HepG2 (cell line): ENCODE data around the gene FLAD1. TPM values are rescaled to one million over a fixed set of nuclear protein-coding genes. Genes with fewer than 3 reads are reported as not detected.
A peak's percentile ranks its signal among the peaks of the same experiment; 100 is the strongest.

Experiments
- BORCS8-MEF2B ChIP-seq: sonication (generic); formaldehyde crosslinking; IDR thresholded peaks from 2 replicates; pipeline ENCODE4 v1.8.0; 2022; ENCODE audit warnings: mild to moderate bottlenecking, missing genetic modification reagents
- DR1 ChIP-seq: sonication (generic); formaldehyde crosslinking; IDR thresholded peaks from 2 replicates; pipeline ENCODE4 v1.8.0; 2021; ENCODE audit warnings: mild to moderate bottlenecking, missing genetic modification reagents, inconsistent platforms
- GPN1 ChIP-seq: sonication (generic); formaldehyde crosslinking; IDR thresholded peaks from 2 replicates; pipeline ENCODE4 v1.5.1; 2020; ENCODE audit warnings: missing genetic modification reagents, borderline replicate concordance
- KMT2A ChIP-seq: sonication (generic); formaldehyde crosslinking; IDR thresholded peaks from 2 replicates; pipeline ENCODE4 v1.4.0; 2020; ENCODE audit warnings: missing genetic modification reagents
- MXD4 ChIP-seq: IDR thresholded peaks from 2 replicates; pipeline ENCODE4 v1.6.1; 2016; ENCODE audit warnings: mild to moderate bottlenecking, missing biosample characterization, missing genetic modification reagents
- NFIC ChIP-seq: IDR thresholded peaks from 2 replicates; pipeline ENCODE4 v1.6.1; 2012; ENCODE audit warnings: mild to moderate bottlenecking, low read length, inconsistent platforms
- SRSF1 ChIP-seq: fragments of 200-400 bp; formaldehyde crosslinking; optimal IDR thresholded peaks from 2 replicates; pipeline ENCODE3; 2017; ENCODE audit warnings: mild to moderate bottlenecking, low read depth, low read length, moderate library complexity
- ZFP37 ChIP-seq: sonication (generic); formaldehyde crosslinking; IDR thresholded peaks from 2 replicates; pipeline ENCODE4 v1.4.0; 2020; ENCODE audit warnings: missing genetic modification reagents, borderline replicate concordance
- ZNF382 ChIP-seq: sonication (generic); formaldehyde crosslinking; IDR thresholded peaks from 2 replicates; pipeline ENCODE4 v1.5.0; 2020; ENCODE audit warnings: missing genetic modification reagents, mild to moderate bottlenecking, borderline replicate concordance
- ZNF430 ChIP-seq: sonication (generic); formaldehyde crosslinking; IDR thresholded peaks from 2 replicates; pipeline ENCODE4 v1.9.0; 2021; ENCODE audit warnings: mild to moderate bottlenecking, missing genetic modification reagents
- polyA plus RNA-seq, 8 experiments: library from polyadenylated mRNA; depleted of rRNA in 3 of 8; stranded (reverse) in 7 of 8; unstranded in 1 of 8; fragments of >200 nt; fragmentation: Illumina TruSeq in 4 of 8; extraction: Trizol in 4 of 8; gene quantifications; 2 replicates each; pipeline versions ENCODE4 v1.2.1 to v1.2.3, GENCODE V29; 2011 to 2016; ENCODE audit warnings: low read depth in 4 of 8, missing spikeins in 1 of 8, mixed read lengths in 1 of 8; ENCODE audit not compliant: insufficient read depth in 1 of 8
- total RNA-seq, 5 experiments: library from RNA; depleted of rRNA; stranded (reverse); fragments of >200 nt; fragmentation: Illumina TruSeq; extraction: Trizol; gene quantifications; 2 replicates each; pipeline ENCODE4 v1.2.3, GENCODE V29; 2016; ENCODE audit warnings: low read depth in 1 of 5
- TF ChIP-seq, protein P1 (sequence below): sonication (generic); formaldehyde crosslinking; IDR thresholded peaks from 2 replicates; pipeline ENCODE4 v1.4.0; 2020; ENCODE audit warnings: missing genetic modification reagents, borderline replicate concordance
- TF ChIP-seq, protein P2 (sequence below): sonication (generic); formaldehyde crosslinking; IDR thresholded peaks from 2 replicates; pipeline ENCODE4 v1.4.0; 2020; ENCODE audit warnings: missing genetic modification reagents
- TF ChIP-seq, protein P3 (sequence below): sonication (generic); formaldehyde crosslinking; IDR thresholded peaks from 2 replicates; pipeline ENCODE4 v1.4.0; 2020; ENCODE audit warnings: missing genetic modification reagents

Gene FLAD1
- total and polyA plus RNA-seq, 2 of the 13 experiments (the other 11 are each of a cell fraction or from before 2014, with no cell fraction given), result 25.9 to 32.8 TPM

DNA sequence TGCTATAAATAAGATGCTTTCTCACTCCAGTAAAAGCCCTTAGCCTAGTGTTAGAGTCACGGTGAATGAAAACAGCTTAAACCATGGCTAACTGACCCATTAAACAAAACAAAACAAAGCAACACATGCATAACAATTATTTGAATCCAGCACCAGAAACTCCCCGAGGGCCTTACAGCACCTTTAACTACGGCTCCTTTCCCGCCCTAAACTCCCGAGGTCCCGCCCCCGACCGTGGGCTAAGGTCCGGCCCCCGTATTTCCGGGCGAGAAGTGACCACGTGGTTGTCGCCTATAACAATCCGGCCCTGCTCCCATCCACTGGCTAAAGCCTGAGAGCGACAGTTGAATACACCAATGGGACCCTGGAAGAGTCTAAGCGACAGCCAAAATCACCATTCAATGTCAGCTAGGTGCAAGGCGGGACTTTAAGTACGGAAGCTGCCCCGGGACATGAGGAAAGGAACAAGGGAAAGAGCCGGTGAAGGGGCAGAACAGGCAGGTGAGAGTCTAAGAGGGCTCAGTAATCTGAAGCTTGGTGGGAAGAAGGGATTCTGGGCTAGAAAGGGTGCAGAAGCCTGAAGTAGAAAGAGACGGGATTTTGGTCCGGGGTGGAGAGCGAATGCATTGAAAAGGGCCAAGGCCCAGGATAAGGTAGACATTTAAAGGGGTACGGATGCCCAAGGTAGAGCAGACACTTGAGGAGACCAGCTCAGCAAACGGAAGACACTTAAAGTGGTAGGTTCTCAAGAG lies at the start of gene FLAD1 (continued):
- TF ChIP-seq, protein P1, sequence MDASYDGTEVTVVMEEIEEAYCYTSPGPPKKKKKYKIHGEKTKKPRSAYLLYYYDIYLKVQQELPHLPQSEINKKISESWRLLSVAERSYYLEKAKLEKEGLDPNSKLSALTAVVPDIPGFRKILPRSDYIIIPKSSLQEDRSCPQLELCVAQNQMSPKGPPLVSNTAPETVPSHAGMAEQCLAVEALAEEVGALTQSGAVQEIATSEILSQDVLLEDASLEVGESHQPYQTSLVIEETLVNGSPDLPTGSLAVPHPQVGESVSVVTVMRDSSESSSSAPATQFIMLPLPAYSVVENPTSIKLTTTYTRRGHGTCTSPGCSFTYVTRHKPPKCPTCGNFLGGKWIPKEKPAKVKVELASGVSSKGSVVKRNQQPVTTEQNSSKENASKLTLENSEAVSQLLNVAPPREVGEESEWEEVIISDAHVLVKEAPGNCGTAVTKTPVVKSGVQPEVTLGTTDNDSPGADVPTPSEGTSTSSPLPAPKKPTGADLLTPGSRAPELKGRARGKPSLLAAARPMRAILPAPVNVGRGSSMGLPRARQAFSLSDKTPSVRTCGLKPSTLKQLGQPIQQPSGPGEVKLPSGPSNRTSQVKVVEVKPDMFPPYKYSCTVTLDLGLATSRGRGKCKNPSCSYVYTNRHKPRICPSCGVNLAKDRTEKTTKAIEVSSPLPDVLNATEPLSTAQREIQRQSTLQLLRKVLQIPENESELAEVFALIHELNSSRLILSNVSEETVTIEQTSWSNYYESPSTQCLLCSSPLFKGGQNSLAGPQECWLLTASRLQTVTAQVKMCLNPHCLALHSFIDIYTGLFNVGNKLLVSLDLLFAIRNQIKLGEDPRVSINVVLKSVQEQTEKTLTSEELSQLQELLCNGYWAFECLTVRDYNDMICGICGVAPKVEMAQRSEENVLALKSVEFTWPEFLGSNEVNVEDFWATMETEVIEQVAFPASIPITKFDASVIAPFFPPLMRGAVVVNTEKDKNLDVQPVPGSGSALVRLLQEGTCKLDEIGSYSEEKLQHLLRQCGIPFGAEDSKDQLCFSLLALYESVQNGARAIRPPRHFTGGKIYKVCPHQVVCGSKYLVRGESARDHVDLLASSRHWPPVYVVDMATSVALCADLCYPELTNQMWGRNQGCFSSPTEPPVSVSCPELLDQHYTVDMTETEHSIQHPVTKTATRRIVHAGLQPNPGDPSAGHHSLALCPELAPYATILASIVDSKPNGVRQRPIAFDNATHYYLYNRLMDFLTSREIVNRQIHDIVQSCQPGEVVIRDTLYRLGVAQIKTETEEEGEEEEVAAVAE (CRISPR knock-in tag), result peak; percentile 44; the same call in 1 of the 2 replicates
- peak; percentile 59 for TF ChIP-seq DR1 (CRISPR knock-in tag)
- TF ChIP-seq ZNF382, result no peak
- TF ChIP-seq GPN1 (CRISPR knock-in tag), result no peak
- peak; percentile 74; the same call in 1 of the 2 replicates for TF ChIP-seq KMT2A (CRISPR knock-in tag)
- no peak for TF ChIP-seq SRSF1
- TF ChIP-seq MXD4 (CRISPR knock-in tag), result peak; percentile 89
- TF ChIP-seq, protein P2, sequence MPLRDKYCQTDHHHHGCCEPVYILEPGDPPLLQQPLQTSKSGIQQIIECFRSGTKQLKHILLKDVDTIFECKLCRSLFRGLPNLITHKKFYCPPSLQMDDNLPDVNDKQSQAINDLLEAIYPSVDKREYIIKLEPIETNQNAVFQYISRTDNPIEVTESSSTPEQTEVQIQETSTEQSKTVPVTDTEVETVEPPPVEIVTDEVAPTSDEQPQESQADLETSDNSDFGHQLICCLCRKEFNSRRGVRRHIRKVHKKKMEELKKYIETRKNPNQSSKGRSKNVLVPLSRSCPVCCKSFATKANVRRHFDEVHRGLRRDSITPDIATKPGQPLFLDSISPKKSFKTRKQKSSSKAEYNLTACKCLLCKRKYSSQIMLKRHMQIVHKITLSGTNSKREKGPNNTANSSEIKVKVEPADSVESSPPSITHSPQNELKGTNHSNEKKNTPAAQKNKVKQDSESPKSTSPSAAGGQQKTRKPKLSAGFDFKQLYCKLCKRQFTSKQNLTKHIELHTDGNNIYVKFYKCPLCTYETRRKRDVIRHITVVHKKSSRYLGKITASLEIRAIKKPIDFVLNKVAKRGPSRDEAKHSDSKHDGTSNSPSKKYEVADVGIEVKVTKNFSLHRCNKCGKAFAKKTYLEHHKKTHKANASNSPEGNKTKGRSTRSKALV (CRISPR knock-in tag), result no peak
- TF ChIP-seq ZFP37 (CRISPR knock-in tag), result no peak; the same call in 1 of the 2 replicates
- TF ChIP-seq, protein P3, sequence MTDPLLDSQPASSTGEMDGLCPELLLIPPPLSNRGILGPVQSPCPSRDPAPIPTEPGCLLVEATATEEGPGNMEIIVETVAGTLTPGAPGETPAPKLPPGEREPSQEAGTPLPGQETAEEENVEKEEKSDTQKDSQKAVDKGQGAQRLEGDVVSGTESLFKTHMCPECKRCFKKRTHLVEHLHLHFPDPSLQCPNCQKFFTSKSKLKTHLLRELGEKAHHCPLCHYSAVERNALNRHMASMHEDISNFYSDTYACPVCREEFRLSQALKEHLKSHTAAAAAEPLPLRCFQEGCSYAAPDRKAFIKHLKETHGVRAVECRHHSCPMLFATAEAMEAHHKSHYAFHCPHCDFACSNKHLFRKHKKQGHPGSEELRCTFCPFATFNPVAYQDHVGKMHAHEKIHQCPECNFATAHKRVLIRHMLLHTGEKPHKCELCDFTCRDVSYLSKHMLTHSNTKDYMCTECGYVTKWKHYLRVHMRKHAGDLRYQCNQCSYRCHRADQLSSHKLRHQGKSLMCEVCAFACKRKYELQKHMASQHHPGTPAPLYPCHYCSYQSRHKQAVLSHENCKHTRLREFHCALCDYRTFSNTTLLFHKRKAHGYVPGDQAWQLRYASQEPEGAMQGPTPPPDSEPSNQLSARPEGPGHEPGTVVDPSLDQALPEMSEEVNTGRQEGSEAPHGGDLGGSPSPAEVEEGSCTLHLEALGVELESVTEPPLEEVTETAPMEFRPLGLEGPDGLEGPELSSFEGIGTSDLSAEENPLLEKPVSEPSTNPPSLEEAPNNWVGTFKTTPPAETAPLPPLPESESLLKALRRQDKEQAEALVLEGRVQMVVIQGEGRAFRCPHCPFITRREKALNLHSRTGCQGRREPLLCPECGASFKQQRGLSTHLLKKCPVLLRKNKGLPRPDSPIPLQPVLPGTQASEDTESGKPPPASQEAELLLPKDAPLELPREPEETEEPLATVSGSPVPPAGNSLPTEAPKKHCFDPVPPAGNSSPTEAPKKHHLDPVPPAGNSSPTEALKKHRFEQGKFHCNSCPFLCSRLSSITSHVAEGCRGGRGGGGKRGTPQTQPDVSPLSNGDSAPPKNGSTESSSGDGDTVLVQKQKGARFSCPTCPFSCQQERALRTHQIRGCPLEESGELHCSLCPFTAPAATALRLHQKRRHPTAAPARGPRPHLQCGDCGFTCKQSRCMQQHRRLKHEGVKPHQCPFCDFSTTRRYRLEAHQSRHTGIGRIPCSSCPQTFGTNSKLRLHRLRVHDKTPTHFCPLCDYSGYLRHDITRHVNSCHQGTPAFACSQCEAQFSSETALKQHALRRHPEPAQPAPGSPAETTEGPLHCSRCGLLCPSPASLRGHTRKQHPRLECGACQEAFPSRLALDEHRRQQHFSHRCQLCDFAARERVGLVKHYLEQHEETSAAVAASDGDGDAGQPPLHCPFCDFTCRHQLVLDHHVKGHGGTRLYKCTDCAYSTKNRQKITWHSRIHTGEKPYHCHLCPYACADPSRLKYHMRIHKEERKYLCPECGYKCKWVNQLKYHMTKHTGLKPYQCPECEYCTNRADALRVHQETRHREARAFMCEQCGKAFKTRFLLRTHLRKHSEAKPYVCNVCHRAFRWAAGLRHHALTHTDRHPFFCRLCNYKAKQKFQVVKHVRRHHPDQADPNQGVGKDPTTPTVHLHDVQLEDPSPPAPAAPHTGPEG (CRISPR knock-in tag), result 0 out of 2 replicates have a peak, but pooled peaks have one; percentile 26
- 0 out of 2 replicates have a peak, but pooled peaks have one; percentile 20 for TF ChIP-seq ZNF430 (CRISPR knock-in tag)
- TF ChIP-seq BORCS8-MEF2B (CRISPR knock-in tag), result peak; percentile 86
- peak; percentile 73 for TF ChIP-seq NFIC
